ENCODE data around the gene GPR137B. TPM values are rescaled to one million over a fixed set of nuclear protein-coding genes. Genes with fewer than 3 reads are reported as not detected.
A peak's percentile ranks its signal among the peaks of the same experiment; 100 is the strongest.
"Not testable (repeated sequence)": the region's sequence is repeated elsewhere in the genome, so short reads cannot be mapped to it uniquely, and the experiment has no call there.

Gene GPR137B
- total and polyA plus RNA-seq, 10 donors, result 5.2 to 54.8 (median 37.6) TPM

- intact Hi-C loops (cut with DNase I; ENCODE audit: low total_unique reads), result no loop called here
- no peak for TF ChIP-seq POLR2A (IDR thresholded peaks at IDR 0.05)
- no peak for TF ChIP-seq POLR2AphosphoS5 (IDR thresholded peaks at IDR 0.05)
- TF ChIP-seq, protein P1, sequence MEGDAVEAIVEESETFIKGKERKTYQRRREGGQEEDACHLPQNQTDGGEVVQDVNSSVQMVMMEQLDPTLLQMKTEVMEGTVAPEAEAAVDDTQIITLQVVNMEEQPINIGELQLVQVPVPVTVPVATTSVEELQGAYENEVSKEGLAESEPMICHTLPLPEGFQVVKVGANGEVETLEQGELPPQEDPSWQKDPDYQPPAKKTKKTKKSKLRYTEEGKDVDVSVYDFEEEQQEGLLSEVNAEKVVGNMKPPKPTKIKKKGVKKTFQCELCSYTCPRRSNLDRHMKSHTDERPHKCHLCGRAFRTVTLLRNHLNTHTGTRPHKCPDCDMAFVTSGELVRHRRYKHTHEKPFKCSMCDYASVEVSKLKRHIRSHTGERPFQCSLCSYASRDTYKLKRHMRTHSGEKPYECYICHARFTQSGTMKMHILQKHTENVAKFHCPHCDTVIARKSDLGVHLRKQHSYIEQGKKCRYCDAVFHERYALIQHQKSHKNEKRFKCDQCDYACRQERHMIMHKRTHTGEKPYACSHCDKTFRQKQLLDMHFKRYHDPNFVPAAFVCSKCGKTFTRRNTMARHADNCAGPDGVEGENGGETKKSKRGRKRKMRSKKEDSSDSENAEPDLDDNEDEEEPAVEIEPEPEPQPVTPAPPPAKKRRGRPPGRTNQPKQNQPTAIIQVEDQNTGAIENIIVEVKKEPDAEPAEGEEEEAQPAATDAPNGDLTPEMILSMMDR (IDR thresholded peaks at IDR 0.05 in 8 of 11, conservative IDR thresholded peaks at IDR 0.05 in 3 of 11), result no peak
Observed at GRCh38 chr1:236161230-236161629, 18.9 kb downstream of the GPR137B start.

GRCh38 chr1:236161755-236162154 lies 19.4 kb downstream of the GPR137B start:
- H3K9me3 ChIP-seq, result peaks cover 0 to 35% (median 24%) of the 10 kb centered on the region in 8 donors
- intact Hi-C loops (cut with DNase I; ENCODE audit: low total_unique reads); DNase-seq; H3K27me3 ChIP-seq (replicated peaks in 1 of 7); H3K4me3 ChIP-seq; H3K27ac ChIP-seq; H3K36me3 ChIP-seq: not testable (repeated sequence)
- WGBS, 5 donors, result 94 to 98% (median 95%) methylated on average over 3 of the region's 3 CpGs
- peaks cover 0 to 43% (median 23%) of the 10 kb centered on the region in 6 donors for H3K4me1 ChIP-seq

More at GRCh38 chr1:236161230-236161629, 18.9 kb downstream of the GPR137B start:
- peaks cover 0 to 35% (median 24%) of the 10 kb centered on the region in 8 donors for H3K9me3 ChIP-seq
- no peak overlapping the region for H3K27ac ChIP-seq
- no peak overlapping the region for H3K4me3 ChIP-seq
- no peak for DNase-seq
- H3K36me3 ChIP-seq, result no peaks in the 10 kb centered on the region
- 82 to 88% (median 85%) methylated on average over 9 of the region's 9 CpGs for WGBS, 5 donors
- H3K27me3 ChIP-seq (replicated peaks in 1 of 7), result no peaks in the 10 kb centered on the region
- peaks cover 0 to 48% (median 28%) of the 10 kb centered on the region in 6 donors for H3K4me1 ChIP-seq

- H3K9me3 ChIP-seq, result peaks cover 0 to 35% (median 24%) of the 10 kb centered on the region in 8 donors
- 49 to 74% (median 59%) methylated on average over 6 of the region's 6 CpGs for WGBS, 5 donors
- TF ChIP-seq POLR2AphosphoS5 (IDR thresholded peaks at IDR 0.05), result no peak
- TF ChIP-seq, protein P1 (IDR thresholded peaks at IDR 0.05 in 8 of 11, conservative IDR thresholded peaks at IDR 0.05 in 3 of 11), result no peak
- H3K4me3 ChIP-seq, result no peak overlapping the region
- peak overlapping the region in 3 of 8 donors; percentile 18 to 38 (median 28) for H3K27ac ChIP-seq
- intact Hi-C loops (cut with DNase I; ENCODE audit: low total_unique reads), result no loop called here
- H3K4me1 ChIP-seq, result peaks cover 0 to 34% (median 20%) of the 10 kb centered on the region in 6 donors
- peak; percentile 13 for DNase-seq
- H3K36me3 ChIP-seq, result no peaks in the 10 kb centered on the region
- H3K27me3 ChIP-seq (replicated peaks in 1 of 7), result no peaks in the 10 kb centered on the region
Observed at GRCh38 chr1:236163463-236164153, 21.3 kb downstream of the GPR137B start.

- TF ChIP-seq POLR2AphosphoS5 (IDR thresholded peaks at IDR 0.05) (peak in 1 of 3 donors; percentile 41), POLR2A (IDR thresholded peaks at IDR 0.05) (no peak)
- Histone ChIP-seq H3K27ac (peak overlapping the region in 2 of 8 donors; percentile 28 to 38), H3K9me3 (peaks cover 0 to 35% (median 24%) of the 10 kb centered on the region in 8 donors), H3K27me3 (replicated peaks in 1 of 7) (no peaks in the 10 kb centered on the region), H3K4me1 (peaks cover 0 to 34% (median 19%) of the 10 kb centered on the region in 6 donors), H3K36me3 (no peaks in the 10 kb centered on the region), H3K4me3 (no peak overlapping the region)
- intact Hi-C loops (cut with DNase I; ENCODE audit: low total_unique reads), result no loop called here
- WGBS, 5 donors, result 68 to 79% (median 78%) methylated on average over 7 of the region's 7 CpGs
- DNase-seq, result peak; percentile 82
Observed at GRCh38 chr1:236164273-236164672, 21.9 kb downstream of the GPR137B start.

DNA sequence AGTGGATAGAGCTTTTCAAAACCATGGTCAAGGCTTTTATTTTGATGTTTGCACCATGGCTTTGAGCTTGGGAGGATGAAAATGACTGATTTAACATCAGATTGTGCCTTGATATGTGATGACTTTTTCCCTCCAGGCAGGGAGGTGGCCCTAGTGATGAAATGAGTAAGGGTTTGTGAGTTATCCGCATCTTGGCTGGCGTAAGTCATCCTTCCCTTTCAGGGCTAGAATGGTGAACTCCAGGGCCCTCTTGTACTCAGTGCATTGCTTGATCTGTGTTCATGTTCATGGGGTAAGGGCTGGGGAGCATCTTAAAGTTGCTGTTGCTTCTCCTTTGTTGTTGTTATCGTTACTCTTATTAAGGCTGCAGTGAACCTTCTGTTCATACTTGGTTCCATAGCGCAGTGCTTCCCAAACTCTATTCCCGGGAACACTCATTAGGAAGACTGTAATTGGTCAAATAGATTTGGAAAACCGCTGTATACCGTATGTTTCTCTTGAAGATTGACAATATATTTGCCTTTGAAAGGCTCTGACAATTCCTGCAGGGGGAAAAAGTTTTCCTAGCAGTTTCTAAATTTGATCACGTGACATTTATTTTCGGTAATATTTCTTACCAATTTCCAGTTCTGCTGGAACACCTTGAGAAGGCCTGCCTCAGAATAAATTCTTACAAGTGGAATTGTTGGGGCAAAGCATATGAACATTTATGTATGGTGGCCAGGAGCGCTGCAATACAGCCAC lies 23.1 kb downstream of the GPR137B start:
- 92 to 98% (median 95%) methylated on average over 10 of the region's 10 CpGs for WGBS, 5 donors
- Histone ChIP-seq H3K36me3 (peaks cover 0 to 2% (median 0%) of the 10 kb centered on the region in 6 donors), H3K4me1 (peaks cover 0 to 23% (median 10%) of the 10 kb centered on the region in 6 donors), H3K27ac (no peak overlapping the region), H3K9me3 (peaks cover 0 to 34% (median 24%) of the 10 kb centered on the region in 8 donors), H3K4me3 (no peak overlapping the region), H3K27me3 (replicated peaks in 1 of 7) (no peaks in the 10 kb centered on the region)
- DNase-seq, result no peak
- TF ChIP-seq POLR2AphosphoS5 (IDR thresholded peaks at IDR 0.05), result no peak
- TF ChIP-seq, protein P1 (IDR thresholded peaks at IDR 0.05 in 8 of 11, conservative IDR thresholded peaks at IDR 0.05 in 3 of 11), result no peak
- no peak for TF ChIP-seq POLR2A (IDR thresholded peaks at IDR 0.05)
- intact Hi-C loops (cut with DNase I; ENCODE audit: low total_unique reads), result no loop called here
